PC-3 (cell line): ENCODE results near the gene SNAP23. TPM values are rescaled to one million over a fixed set of nuclear protein-coding genes. Genes with fewer than 3 reads are reported as not detected.

Experiments
- ATAC-seq: fragments of 200-7000 bp; cut with Tn5 transposase; 2 replicates; pipeline ENCODE4 v1.9.1; 2020; ENCODE audit warnings: mild to moderate bottlenecking, moderate library complexity
- BruUV-seq: library from RNA; stranded (reverse); fragments of 400-500 nt; replicated peaks from 2 replicates; lab custom pipeline; 2021; lab: Mats Ljungman, UMichigan
- CTCF ChIA-PET: fragments of 300-600 bp; sonication (Branson Sonifier 250); formaldehyde crosslinking; loops from one replicate; lab custom pipeline; 2022; ENCODE audit warnings: antibody characterized with exemption; lab: Charles Lee
- POLR2A ChIA-PET: fragments of 300-600 bp; sonication (Branson Sonifier 250); formaldehyde crosslinking; loops from one replicate; lab custom pipeline; 2022; ENCODE audit warnings: antibody characterized with exemption; ENCODE audit not compliant: unreplicated experiment; lab: Charles Lee
- DNase-seq: peaks from one replicate; pipeline ENCODE4 v3.0.0-alpha.2; 2015
- H2AFZ ChIP-seq: fragments of 300-600 bp; sonication (generic); 2 replicates; pipeline ENCODE4 v1.6.0; 2016; ENCODE audit warnings: antibody characterized with exemption, low read length
- H3F3A ChIP-seq: fragments of 300-600 bp; sonication (generic); one replicate; pipeline ENCODE4 v1.6.0; 2017; ENCODE audit warnings: antibody characterized with exemption, low read length, control low read depth, mild to moderate bottlenecking; ENCODE audit not compliant: unreplicated experiment
- H3K27ac ChIP-seq: fragments of 300-600 bp; sonication (generic); 2 replicates; pipeline ENCODE4 v1.5.1; 2016; ENCODE audit warnings: mild to moderate bottlenecking, low read length
- H3K27me3 ChIP-seq: fragments of 300-600 bp; sonication (generic); 2 replicates; pipeline ENCODE4 v1.6.1; 2016; ENCODE audit warnings: low read length, mixed read lengths
- H3K36me3 ChIP-seq: fragments of 300-600 bp; sonication (generic); 2 replicates; pipeline ENCODE4 v1.6.1; 2016; ENCODE audit warnings: low read depth, mixed run types, low read length, mixed read lengths
- H3K4me1 ChIP-seq: fragments of 300-600 bp; sonication (generic); 2 replicates; pipeline ENCODE4 v1.5.1; 2016; ENCODE audit warnings: low read length; ENCODE audit not compliant: insufficient read depth
- H3K4me2 ChIP-seq: fragments of 300-600 bp; sonication (generic); 2 replicates; pipeline ENCODE4 v1.6.0; 2016; ENCODE audit warnings: low read length
- H3K4me3 ChIP-seq: fragments of 300-600 bp; sonication (generic); 2 replicates; pipeline ENCODE4 v1.5.1; 2016; ENCODE audit warnings: mild to moderate bottlenecking, low read length, mixed read lengths
- H3K79me2 ChIP-seq: fragments of 300-600 bp; sonication (generic); 2 replicates; pipeline ENCODE4 v1.6.1; 2017; ENCODE audit warnings: low read length, mixed read lengths
- H3K9ac ChIP-seq: fragments of 300-600 bp; sonication (generic); 2 replicates; pipeline ENCODE4 v1.6.0; 2016; ENCODE audit warnings: mild to moderate bottlenecking, low read length
- H3K9me2 ChIP-seq: fragments of 300-600 bp; sonication (generic); replicated peaks from 2 replicates; pipeline ENCODE4 v1.6.1; 2016; ENCODE audit warnings: mixed run types, low read length, mixed read lengths
- H3K9me3 ChIP-seq: fragments of 300-600 bp; sonication (generic); 2 replicates; pipeline ENCODE4 v1.6.1; 2016; ENCODE audit warnings: low read length, mixed read lengths
- H4K20me1 ChIP-seq: fragments of 300-600 bp; sonication (generic); 2 replicates; pipeline ENCODE4 v1.6.1; 2016; ENCODE audit warnings: low read length, mixed read lengths
- EZH2 ChIP-seq: fragments of 300-600 bp; sonication (generic); IDR thresholded peaks from one replicate; pipeline ENCODE4 v1.6.1; 2017; ENCODE audit warnings: antibody characterized with exemption, mild to moderate bottlenecking, low read length; ENCODE audit not compliant: unreplicated experiment
- EZH2phosphoT487 ChIP-seq: fragments of 300-600 bp; sonication (generic); IDR thresholded peaks from 2 replicates; pipeline ENCODE4 v1.6.1; 2018; ENCODE audit warnings: mild to moderate bottlenecking, antibody characterized with exemption, low read length, borderline replicate concordance
- intact Hi-C: fragments of 100-400 bp; cut with micrococcal nuclease; formaldehyde crosslinking; loops from 2 replicates; pipeline ENCODE4 v1.9.0; 2023
- total RNA-seq: library from RNA; depleted of rRNA; stranded (reverse); fragments of >200 nt; gene quantifications from 2 replicates; pipeline ENCODE4 v1.2.3, GENCODE V29; 2014
- TF ChIP-seq, protein P1 (sequence below): fragments of 300-600 bp; sonication (generic); conservative IDR thresholded peaks from 2 replicates; pipeline ENCODE4 v1.5.1; 2017; ENCODE audit warnings: antibody characterized with exemption, low read depth, mild to moderate bottlenecking, low read length

The SNAP23 gene
- total RNA-seq, 1 experiment from 2014 or later, result 40.2 TPM

DNA sequence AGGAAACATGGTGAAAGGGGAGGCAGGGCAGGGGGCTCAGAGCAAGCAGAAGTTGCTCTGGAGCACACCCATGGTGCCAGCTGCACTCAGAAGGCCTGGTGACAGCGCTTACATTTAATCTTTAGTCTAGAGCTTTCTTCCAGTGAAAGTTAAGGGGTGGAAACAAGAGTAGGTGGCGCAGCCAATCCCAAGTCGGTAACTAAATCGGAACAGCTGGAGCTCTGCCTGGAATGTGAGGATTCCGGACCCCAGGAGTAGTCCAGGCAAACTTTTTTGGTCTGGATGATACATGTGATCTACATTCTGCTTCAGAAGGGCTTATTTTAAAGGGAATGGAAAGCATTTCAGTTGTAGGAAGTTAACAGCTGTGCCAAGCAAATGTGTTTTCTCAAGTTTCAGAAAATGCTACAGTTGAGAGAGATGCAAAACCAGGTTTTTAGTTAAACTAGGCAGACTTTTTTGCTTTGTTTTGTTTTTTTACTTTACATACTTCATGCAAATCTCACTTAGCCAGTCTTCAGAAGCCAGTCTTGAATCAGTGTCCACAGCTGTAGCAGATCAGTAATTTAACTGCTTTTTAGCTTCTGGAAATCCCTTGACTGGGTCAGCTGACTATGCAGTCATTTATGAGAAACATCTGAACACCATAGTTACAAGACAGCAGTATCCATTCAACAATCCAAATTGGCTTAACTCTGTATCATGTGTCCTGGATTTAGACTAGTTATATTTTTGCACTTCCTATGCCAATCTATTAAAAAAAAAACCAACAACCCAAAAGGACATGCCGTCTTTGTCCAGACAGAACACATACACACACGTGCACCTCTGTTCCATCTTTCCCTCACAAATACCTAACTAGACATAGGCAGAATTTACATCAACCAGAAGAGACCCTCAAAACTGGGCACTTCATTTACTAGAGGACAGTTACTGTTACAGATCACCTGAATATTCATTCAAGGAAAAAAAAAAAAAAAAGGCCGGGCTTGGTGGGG, 37.7 kb upstream of the SNAP23 start:
- ChIA-PET POLR2A (no interaction called here), CTCF (no interaction called here)
- no peaks in the 10 kb centered on the region for H3K27me3 ChIP-seq
- no peaks in the 10 kb centered on the region for H3K79me2 ChIP-seq
- H3K9me3 ChIP-seq, result no peaks in the 10 kb centered on the region
- H3F3A ChIP-seq, result no peaks in the 10 kb centered on the region
- no peaks in the 10 kb centered on the region for H3K9me2 ChIP-seq
- no peak overlapping the region for H3K9ac ChIP-seq
- H3K27ac ChIP-seq, result no peak overlapping the region
- no peak overlapping the region for H2AFZ ChIP-seq
- H3K4me1 ChIP-seq, result no peaks in the 10 kb centered on the region
- H4K20me1 ChIP-seq, result no peaks in the 10 kb centered on the region
- no peaks in the 10 kb centered on the region for H3K36me3 ChIP-seq
- no peak overlapping the region for H3K4me2 ChIP-seq
- H3K4me3 ChIP-seq, result no peak overlapping the region
- TF ChIP-seq EZH2phosphoT487 (no peak), EZH2 (no peak)
- TF ChIP-seq, protein P1, sequence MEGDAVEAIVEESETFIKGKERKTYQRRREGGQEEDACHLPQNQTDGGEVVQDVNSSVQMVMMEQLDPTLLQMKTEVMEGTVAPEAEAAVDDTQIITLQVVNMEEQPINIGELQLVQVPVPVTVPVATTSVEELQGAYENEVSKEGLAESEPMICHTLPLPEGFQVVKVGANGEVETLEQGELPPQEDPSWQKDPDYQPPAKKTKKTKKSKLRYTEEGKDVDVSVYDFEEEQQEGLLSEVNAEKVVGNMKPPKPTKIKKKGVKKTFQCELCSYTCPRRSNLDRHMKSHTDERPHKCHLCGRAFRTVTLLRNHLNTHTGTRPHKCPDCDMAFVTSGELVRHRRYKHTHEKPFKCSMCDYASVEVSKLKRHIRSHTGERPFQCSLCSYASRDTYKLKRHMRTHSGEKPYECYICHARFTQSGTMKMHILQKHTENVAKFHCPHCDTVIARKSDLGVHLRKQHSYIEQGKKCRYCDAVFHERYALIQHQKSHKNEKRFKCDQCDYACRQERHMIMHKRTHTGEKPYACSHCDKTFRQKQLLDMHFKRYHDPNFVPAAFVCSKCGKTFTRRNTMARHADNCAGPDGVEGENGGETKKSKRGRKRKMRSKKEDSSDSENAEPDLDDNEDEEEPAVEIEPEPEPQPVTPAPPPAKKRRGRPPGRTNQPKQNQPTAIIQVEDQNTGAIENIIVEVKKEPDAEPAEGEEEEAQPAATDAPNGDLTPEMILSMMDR, result no peak
- BruUV-seq, result no TSS peak
- peak; percentile 24; the same call in 1 of the 2 replicates for ATAC-seq
- intact Hi-C loops, result no loop called here
- no peak for DNase-seq

- no peak for TF ChIP-seq EZH2
- no peak for TF ChIP-seq EZH2phosphoT487
- TF ChIP-seq, protein P1, result no peak
- ChIA-PET POLR2A (interaction anchor here (0.7 kb wide), 1 partner anchor 14 kb away, joined by 3 read pairs; no protein-coding TSS in a partner anchor), CTCF (no interaction called here)
- ATAC-seq (no peak), DNase-seq (no peak)
- Histone ChIP-seq H3K4me3 (no peak overlapping the region), H3K36me3 (peaks cover 5% of the 10 kb centered on the region; the same call in 1 of the 2 replicates), H2AFZ (no peak overlapping the region), H3K4me2 (no peak overlapping the region), H3K9me2 (no peaks in the 10 kb centered on the region), H3K27ac (no peak overlapping the region), H3K4me1 (no peaks in the 10 kb centered on the region), H3K79me2 (no peaks in the 10 kb centered on the region), H3F3A (no peaks in the 10 kb centered on the region), H3K9me3 (no peaks in the 10 kb centered on the region), H3K9ac (no peak overlapping the region), H4K20me1 (no peaks in the 10 kb centered on the region), H3K27me3 (no peaks in the 10 kb centered on the region)
- intact Hi-C loops, result no loop called here
- BruUV-seq, result no TSS peak
Observed at GRCh38 chr15:42461261-42461660, 34.2 kb upstream of the SNAP23 start.
